NCI-H2029 treated with DMSO at 0.1 percent for 48 hours (cell line): ENCODE results near the gene ADAM19.

Source experiments
- DNase-seq: peaks from one replicate; lab custom pipeline; 2025; lab: John Stamatoyannopoulos, UW

Gene ADAM19

DNA sequence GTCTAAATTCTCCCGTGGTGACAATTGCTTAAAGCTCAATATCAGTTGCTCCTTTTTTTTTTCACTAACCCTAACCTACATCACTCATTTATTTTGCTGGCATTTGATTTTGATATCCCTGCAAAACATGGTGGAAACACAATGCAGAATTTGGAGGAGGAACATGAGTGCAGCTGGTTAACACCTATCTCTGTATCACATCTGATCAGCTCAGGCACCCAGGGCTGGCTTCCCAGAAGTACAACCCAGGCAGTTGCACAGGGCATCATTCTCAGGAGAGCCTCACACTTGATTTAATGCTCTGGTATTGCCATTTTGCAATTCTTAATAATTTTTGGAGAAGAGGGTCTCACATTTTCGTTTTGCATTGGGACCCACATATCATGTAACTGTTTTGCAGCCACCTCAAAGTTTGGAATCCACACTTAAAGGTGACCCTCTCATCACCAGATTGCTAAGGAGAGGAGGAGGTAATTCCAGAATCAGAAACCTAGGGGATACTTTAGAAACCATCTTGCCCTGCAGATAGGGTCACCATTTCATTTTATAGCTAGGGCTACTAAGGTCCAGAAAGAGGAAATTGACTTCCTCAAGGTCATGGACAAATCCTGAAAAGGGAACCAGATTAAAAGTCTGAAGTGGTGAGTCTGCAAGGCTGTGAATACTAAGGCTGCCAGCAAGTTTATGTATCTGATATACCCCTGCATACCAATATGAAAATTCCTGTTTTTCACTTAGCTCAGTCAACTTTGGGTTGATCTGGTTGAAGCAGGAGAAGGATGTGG, 19.3 kb upstream of the ADAM19 start:
- no peak for DNase-seq

DNA sequence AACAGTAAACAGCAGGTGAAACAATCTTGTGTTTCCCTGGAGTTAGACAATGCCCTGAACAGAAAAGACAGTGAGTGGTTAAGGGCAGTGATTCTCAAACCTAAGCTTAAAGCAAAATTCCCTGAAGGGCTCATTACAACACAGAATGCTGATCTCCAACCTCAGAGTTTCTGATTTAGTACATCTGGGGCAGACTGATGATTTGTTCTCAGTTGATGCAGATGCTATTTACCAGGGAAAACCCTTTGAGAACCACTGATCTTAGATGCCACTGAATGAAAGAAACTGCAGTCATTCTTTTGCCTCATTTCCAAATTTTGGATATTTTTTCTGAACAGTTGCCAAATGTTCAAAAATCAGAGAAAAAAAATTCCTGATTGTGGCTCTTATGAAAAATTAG, 18.7 kb upstream of the ADAM19 start:
- no peak for DNase-seq

DNA sequence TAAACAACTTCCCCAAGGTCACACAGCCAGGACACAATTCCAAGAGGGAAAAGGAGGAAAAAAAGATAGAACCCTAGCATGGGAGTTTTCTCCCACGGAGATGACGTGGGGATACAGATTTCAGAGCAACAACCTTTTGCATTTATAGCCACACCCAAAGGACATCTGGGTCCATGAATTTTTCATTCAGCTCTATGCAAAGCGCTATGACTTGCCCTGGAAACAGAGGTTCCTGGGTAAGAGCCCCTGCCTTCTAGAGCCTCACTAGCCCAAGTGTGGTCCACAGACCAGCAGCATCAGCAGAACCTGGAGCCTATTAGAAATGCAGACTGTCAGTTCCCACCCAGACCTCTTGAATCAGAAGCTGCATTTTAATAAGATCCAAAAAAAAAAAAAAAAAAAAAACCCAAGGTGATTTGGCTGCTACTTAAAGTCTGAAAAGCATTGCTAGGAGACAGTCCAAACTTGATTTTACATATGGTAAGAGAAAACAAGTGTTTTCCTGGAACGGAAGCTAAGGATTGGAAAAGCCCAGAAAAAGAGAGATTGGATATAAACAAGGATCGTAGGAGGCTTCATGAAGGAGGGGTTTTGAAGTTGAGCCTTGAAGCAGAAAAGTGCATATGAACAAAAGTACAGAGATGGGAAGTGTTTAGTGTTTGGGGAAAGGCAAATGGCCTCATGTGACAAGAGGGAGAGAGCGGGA, 17.6 kb upstream of the ADAM19 start:
- DNase-seq = no peak

DNA sequence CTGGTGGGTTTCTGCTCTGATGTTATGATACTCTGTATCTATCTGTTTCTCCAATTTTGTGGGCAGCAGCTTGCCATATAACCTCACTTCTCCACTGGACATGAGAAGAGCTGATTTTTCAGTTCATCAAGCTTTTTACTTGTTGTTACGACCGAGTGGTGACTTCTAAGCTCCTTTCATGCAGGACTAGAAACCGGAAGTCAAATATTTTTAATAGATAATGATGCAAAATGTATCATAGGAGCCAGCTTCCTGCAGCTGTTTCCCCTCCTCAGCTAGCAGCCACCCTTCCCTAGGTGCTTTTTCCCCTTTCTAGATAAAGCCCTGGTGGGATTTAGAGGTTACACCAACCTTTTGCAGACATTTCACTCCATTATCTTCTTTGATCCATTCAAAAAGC, 17.0 kb upstream of the ADAM19 start:
- no peak for DNase-seq

DNA sequence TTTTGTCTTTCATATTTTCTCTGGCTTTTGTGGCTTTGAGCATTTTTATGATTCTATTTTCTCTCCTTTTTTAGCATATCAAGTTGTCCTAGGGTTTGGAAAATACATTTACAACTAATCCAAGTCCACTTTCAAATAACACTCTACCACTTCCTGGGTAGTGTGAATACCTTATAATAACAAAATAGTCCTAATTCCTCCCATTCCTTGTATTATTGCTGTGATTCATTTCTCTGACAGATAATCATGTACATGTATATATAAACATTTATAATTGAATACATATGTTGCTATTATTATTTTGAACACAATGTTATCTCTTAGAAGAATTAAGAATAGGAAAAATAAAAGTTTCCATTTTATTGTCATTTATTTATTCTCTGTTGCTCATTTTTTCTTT, 14.9 kb upstream of the ADAM19 start:
- no peak for DNase-seq

DNA sequence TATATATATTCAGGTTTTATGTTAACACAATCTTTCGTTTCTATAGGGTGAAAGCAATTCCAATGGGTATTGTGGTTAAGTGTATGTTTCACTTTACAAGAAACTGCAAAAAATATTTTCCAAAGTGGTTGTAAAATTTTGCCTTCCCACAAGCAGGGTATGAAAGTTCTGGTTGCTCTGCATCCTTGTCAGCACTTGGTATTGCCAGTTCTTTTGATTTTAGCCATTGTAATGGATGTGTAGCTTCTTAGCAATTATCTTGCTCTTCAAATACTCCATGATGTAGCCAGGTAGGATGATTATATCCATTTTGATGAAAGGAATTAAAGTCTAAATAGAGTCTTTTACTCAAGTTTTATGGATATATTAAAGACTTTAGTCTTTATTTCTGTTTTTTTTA, 9.1 kb upstream of the ADAM19 start:
- DNase-seq = no peak

DNA sequence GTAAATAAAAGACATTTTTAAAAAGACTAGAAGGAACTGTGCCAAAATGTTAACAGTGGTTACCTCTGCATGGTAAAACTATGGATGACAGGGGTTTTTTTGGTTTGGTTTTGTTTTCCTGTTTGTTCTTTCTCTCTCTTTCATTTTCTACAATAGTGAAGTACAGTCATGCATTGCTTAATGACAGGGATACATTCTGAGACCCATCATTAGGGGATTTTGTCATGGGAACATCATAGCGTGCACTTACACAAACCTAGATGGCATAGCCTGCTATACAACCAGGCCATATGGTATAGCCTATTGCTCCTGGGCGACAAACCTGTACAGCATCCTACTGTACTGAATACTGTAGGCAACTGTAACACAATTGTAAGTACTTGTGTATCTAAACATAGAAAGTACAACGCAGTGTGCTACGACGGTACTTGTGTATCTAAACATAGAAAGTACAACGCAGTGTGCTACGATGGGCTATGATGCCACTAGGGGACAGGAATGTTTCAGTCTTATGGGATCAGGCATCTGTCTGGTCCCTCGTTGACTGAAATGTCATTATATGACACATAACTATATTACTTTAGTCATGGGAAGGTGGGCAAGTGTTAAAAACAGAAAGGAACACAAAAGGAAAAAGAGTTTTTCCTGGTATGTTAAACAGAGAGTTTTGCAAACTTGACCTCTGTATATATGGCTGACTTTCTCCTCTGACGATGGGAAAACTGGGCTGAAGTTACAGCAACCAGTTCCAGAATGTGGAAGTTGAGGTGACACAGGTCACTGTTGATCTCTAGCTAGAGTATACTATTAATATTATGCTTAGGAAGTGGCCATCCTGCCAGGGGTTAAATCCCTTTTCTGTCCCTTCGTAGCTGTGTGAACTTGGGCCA, 7.4 kb upstream of the ADAM19 start:
- DNase-seq = no peak

DNA sequence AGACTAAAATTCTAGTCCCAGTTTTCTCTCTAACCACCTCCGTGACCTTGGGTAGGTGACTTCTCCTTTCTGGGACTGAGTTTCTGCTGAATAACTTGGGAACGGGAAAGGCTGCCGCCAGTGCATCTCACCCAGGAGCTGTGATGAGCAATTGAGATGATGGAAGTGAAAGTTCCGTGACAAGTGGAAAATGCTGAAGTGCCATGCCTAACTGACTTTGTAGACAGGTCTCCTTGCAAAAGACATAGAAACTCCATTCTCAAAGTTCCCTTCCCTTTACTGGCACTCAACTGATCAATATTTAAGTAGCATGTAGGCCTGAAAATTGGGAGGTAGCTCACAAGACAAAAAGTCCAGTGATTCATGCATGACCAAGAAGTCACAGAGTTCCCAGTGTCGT, 6.3 kb upstream of the ADAM19 start:
- no peak for DNase-seq

DNA sequence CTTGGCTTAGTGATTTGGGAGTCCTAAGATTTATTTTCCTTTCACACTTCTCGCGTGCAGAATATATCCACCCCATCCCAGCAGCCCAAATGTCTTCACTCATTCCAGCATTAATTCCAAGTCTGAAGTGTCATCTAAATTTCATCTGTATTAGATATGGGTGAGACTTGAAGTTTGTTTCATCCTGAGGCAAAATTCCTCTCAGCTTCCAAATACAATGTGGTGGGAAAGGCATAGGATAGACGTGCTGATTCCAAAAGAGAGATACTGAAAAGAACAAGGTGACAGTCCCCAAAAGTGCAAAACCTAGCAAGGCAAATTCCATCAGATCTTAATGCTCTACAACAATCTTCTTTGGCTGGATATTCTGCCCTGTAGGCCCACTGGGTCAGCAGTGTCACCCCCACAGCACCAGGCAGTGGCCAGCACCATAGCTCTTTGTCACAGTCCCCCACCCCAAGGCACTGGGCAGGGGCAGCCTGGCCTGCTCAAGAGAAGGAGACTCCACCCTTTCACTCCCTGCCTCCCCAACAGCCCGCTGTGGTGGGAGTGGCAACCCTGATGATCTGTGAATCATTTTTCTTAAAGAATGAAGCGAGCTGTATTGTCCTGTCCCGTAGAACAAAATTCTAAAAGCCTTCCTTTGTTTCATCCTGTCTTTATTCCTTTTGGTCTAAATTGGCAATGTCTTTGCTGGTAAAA, 2.7 kb upstream of the ADAM19 start:
- no peak for DNase-seq

DNA sequence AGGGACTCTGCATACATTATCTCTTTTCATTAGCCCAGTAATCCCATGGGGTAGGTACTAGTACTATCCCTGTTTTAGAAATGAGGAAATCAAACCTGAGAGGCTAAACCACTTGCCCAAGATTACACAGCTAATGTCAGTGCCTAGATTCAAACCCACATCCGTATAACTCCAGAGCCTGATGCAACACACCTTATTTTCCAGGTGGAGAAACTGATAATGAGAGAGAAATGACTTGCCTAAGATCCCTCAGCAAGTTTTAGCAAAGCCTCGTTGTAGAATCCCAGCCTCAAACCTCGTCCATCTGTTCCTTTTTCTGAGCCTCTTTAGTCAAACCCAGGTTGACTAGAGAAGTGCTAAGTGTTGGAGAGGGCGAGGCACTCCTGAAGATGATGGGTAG, 1.1 kb upstream of the ADAM19 start:
- no peak for DNase-seq

DNA sequence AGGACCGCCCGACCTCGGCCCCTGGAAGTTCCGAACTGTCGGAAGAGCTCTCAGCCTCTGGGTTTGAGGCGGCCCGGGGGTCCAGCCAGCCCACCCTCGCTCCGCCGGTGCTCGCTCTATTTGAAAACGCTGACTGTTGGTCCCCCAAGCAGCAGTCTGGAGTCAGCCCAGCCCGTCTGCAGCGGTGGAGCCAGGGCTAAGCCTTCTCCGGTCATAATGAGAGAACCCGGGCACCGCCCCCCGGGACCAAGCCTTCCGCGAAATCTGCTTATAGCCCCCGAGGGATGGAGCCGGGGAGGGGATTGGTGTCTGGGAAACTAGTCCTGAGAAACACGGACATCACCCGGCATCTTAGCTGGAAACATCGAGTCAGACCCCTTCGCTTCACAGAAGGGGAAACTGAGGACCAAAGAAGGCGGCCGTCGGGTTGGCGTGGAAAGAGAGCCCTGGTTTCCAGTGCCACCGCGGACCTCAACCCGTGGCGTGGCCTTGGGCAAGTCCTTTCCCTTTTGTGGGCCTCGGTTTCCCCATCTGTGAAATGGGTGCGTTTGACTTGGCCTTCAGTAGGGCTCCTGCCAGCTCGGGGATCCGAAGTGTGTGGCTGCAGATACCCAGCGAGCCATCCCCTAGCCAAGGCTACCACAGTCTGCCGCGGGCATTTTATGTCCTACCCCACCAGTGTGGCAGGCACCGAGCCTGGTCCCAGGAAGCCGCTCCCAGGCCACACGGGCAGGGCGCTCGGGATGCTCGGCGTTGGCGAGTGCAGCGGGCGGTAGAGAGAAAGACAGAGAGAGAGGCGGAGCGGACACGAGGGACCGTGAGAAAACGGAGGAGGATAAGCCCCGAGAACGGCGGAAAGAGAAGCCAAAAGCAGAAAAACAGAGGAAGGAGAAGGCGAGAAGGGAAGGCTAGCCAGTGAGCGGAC, 857 bp downstream of the ADAM19 start:
- no peak for DNase-seq

DNA sequence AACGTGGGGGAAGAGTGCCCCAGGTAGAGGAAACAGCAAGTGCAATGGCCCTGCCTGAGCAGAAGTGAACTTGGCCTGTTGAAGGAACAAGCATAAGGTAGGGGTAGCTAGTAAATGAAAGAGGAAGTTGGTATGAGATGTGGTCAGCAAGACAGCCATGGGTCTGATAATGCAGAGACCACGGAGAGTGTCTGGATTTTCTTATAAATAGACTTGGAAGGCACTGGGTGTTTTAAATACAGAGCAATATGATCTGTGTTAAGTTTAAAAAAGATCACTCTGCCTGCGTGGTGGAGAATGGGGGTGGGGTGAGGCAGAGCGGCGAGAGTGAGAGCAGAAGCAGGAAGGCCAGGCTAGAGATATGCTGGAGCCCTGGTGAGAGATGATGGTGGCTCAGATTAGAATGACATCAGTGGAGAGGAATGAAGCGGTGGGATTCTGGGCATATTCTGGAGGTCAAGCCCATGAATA, 4.2 kb downstream of the ADAM19 start:
- DNase-seq = no peak

DNA sequence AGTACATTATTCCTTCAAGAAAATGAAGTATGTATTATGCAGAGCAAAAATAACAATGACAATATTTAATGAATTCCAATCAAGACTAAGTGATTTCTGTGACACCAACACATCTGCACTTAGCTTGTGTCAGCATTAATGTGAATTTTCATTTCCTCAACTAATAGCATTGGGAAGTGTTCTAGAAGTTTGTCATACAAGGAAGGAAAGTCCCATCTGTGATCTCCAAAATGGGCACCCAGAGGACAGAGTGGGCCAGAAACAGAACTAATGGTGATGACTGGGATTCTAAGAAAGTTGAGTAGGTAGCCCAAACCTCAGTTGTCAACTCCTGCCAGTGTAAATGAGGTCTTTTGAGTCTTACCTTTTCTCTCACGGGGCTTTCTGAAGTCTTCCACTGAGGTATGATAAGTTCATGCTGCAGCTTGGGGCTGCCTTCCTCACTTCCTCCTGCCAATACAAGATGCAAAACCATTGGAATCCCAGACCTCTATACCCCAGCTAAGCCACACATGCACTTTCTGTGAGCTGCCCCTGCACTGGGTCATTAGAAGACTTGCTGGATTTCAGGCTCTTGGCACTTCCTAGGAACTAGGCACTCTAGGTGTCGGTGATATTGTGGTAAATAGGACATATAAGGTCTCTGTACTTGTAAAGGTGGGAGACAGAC, 4.9 kb downstream of the ADAM19 start:
- DNase-seq = no peak

DNA sequence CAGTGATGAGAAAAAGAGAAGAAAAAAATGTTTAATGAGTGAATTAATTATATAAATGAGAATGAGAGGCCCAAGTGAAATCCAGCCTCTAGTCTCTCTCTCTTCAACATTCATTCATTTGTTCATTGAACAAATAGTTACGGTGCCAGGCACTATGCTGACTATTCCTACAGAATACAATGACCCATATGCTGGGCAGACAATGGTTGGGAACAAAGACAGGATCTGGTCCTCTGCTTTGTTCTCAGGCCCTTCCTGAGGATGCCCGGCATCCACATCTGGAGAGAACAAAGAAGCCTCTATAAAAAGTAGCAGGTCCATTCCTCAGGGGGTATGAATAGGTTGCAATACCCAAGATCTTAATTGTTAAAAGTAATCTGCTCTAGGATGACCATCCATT, 6.9 kb downstream of the ADAM19 start:
- DNase-seq = no peak

DNA sequence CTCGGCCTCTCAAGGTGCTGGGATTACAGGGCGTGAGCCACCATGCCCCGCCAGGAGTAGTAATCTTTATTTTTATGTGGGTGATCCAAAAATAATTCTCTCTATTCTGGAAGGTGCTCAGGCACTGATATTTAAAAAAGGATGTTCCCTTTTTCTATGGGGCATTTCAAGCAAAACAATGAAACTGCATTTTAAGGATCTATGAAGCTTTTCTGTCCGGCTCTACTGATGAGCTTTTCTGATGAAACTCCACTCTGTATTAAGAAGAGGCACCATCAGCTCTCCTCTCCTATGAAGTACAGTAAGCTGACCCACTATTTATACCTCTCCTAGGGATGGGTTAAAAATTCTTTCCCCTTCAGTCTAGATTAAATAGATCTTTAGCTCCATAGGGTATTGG, 7.4 kb downstream of the ADAM19 start:
- no peak for DNase-seq

DNA sequence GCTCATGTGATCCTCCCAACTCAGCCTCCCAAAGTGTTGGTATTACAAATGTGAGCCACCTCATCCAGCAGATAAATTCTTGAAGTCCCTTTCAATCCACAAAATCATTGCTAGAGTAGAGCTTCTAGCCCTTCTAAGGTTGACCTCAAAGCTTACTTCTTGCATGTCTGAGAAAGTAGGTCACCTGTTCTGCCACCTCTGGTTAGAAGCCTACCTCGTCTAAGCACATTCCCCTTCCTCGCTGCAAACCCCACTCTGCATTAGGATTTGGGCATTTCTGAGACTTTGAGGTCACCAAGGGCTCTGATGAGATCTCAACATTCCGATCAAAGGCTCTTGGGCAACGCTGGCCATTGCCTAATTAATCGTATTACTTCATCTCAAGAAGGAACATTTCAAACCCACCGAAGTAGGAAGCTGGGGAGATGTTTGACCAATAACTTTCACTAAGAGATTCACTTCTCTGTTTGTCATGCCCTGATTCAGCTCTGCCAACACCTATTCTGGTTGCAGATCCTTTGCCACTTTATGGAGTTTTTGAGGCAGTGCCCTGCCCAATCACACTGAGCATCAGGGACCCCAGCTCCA, 8.6 kb downstream of the ADAM19 start:
- no peak for DNase-seq

DNA sequence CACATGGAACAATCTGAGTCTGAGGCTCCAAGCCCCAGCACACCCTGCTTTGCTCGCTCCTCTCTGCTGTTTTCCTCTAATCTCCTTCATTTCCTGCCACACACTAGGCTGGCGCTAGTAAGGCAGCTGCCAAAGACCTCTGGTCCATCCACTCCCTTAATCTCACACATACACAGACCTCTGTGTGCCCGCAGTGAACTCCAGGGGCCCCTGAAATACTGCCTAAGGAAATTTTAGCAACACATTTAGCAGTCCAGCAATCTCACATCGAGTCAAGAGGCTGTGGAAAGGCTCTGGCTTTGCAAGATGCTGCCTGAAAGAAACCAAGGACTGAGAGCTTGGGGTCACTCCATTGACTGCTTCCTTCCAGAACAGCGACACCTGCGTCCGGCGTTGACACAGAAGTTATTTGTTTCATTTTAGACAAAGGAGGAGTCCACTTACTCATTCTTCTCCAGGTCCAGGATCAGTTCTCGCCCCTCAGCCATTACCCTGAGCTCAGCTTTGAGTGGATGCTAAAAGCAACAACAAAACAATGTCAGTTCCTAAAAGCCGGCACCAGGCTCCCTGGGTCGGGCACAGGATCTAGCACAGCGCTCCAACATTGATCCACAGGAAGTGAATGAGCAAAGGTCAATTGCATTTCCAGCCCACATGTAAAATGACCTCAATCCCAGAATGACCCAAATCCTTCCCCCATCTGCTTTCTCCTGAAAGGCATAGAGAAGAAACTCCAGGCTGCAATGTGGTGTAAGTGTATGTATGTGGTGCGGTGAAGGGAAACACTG, 11.5 kb downstream of the ADAM19 start:
- DNase-seq = no peak

DNA sequence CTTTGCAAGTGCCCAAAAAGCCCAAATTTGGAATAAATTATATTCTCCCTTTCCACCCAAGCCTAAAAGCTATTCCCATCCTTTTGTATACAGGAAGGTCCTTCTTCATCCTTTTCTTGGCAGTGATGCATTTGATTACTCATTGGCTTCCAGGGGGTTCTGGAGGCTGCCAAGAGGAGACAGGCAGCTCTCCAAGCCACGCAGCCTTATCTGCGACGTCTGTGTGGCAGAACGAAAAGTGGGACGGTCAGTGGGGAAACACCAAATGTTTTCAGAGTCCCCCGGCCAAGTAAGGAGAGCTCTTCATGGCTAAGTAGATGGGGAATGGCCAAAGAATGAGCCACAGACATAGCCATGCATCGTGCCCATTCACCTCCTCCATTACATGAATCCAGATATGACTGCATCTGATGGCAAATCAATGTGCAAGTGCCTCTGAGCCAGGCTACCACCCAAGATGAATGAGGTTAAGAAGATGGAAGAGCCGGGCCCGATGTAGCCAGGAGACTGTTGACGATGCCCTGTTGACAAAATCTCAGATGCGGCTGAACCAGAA, 12.1 kb downstream of the ADAM19 start:
- DNase-seq = no peak

DNA sequence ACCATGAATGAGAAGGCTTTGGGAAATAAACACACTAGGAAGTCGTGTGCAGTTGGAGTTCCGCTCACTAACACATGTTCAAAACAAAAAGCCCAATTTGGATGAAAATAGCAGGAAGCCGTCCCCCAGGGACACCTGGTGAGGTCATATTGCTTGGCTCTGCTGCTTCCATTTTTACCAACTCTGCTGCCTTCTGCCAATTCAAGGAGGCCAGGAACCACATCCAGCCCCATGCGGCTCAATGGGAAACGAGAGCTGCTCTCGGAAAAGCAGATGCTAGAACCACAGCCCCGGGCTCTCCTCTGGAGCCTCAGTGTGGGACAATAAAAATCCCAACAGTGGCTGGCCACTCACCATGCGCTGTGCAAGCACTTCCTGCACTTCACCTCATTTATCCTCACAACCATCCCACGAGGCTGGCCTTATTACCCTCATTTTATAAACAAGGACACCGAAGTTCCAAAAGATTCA, 13.4 kb downstream of the ADAM19 start:
- DNase-seq = no peak
